IPS-18a (cell line): ENCODE measurements around the gene ADARB1.
"Not testable (repeated sequence)": the region's sequence is repeated elsewhere in the genome, so short reads cannot be mapped to it uniquely, and the experiment has no call there.

Experiments used
- H3K27ac ChIP-seq: one replicate; pipeline ENCODE4 v1.5.1; 2013; ENCODE audit warnings: low read length
- H3K27me3 ChIP-seq: one replicate; pipeline ENCODE4 v1.6.1; 2013; ENCODE audit warnings: mild to moderate bottlenecking, low read length; ENCODE audit not compliant: control insufficient read depth, insufficient read depth
- H3K36me3 ChIP-seq: one replicate; pipeline ENCODE4 v1.6.1; 2013; ENCODE audit warnings: low read depth, low read length; ENCODE audit not compliant: control insufficient read depth
- H3K4me1 ChIP-seq: one replicate; pipeline ENCODE4 v1.6.1; 2013; ENCODE audit warnings: low read depth, low read length; ENCODE audit not compliant: control insufficient read depth
- H3K4me3 ChIP-seq: one replicate; pipeline ENCODE4 v1.5.1; 2013; ENCODE audit warnings: low read length
- H3K9ac ChIP-seq: one replicate; pipeline ENCODE4 v1.6.1; 2013; ENCODE audit warnings: mild to moderate bottlenecking, low read length, moderate library complexity
- H3K9me3 ChIP-seq: one replicate; pipeline ENCODE4 v1.6.1; 2013; ENCODE audit warnings: low read depth, low read length; ENCODE audit not compliant: control insufficient read depth

ADARB1 gene

GRCh38 chr21:45074048-45074817 lies at the start of gene ADARB1:
ADARB1 (plus strand) TSS chr21:45074580; CDS start chr21:45171657, 97,077 bp downstream.
- Histone ChIP-seq H3K27ac (no peak within 1 kb of the TSS), H3K9ac (peak within 1 kb of the TSS; percentile 39), H3K27me3 (peaks cover 40% of the 10 kb centered on the region), H3K36me3 (no peaks in the 10 kb centered on the region), H3K4me1 (peaks cover 9% of the 10 kb centered on the region), H3K9me3 (no peaks in the 10 kb centered on the region), H3K4me3 (peak within 1 kb of the TSS; percentile 59)

GRCh38 chr21:45026066-45026745 lies 48.2 kb upstream of the ADARB1 start:
- Histone ChIP-seq H3K27me3 (peaks cover 19% of the 10 kb centered on the region), H3K4me1 (peaks cover 21% of the 10 kb centered on the region), H3K4me3 (no peak overlapping the region), H3K9me3 (no peaks in the 10 kb centered on the region), H3K9ac (no peak overlapping the region), H3K36me3 (no peaks in the 10 kb centered on the region), H3K27ac (no peak overlapping the region)

GRCh38 chr21:45026826-45027225 lies 47.6 kb upstream of the ADARB1 start:
- Histone ChIP-seq H3K36me3 (no peaks in the 10 kb centered on the region), H3K27ac (no peak overlapping the region), H3K9ac (no peak overlapping the region), H3K4me1 (peaks cover 27% of the 10 kb centered on the region), H3K9me3 (no peaks in the 10 kb centered on the region), H3K27me3 (peaks cover 17% of the 10 kb centered on the region), H3K4me3 (no peak overlapping the region)

GRCh38 chr21:45027241-45028196 lies 46.9 kb upstream of the ADARB1 start:
- no peak overlapping the region for H3K27ac ChIP-seq
- no peak overlapping the region for H3K4me3 ChIP-seq
- no peaks in the 10 kb centered on the region for H3K36me3 ChIP-seq
- H3K27me3 ChIP-seq, result peaks cover 20% of the 10 kb centered on the region
- peaks cover 31% of the 10 kb centered on the region for H3K4me1 ChIP-seq
- H3K9ac ChIP-seq, result no peak overlapping the region
- no peaks in the 10 kb centered on the region for H3K9me3 ChIP-seq

GRCh38 chr21:45028645-45029044 lies 45.7 kb upstream of the ADARB1 start:
- H3K4me3 ChIP-seq, H3K27ac ChIP-seq, H3K9me3 ChIP-seq, H3K9ac ChIP-seq, H3K36me3 ChIP-seq: not testable (repeated sequence)
- peaks cover 22% of the 10 kb centered on the region for H3K27me3 ChIP-seq
- H3K4me1 ChIP-seq, result peaks cover 31% of the 10 kb centered on the region

GRCh38 chr21:45029298-45029947 lies 45.0 kb upstream of the ADARB1 start:
- no peak overlapping the region for H3K9ac ChIP-seq
- peaks cover 31% of the 10 kb centered on the region for H3K4me1 ChIP-seq
- H3K36me3 ChIP-seq, result no peaks in the 10 kb centered on the region
- H3K27ac ChIP-seq, result no peak overlapping the region
- H3K4me3 ChIP-seq, result peak overlapping the region; percentile 39
- H3K9me3 ChIP-seq, result no peaks in the 10 kb centered on the region
- H3K27me3 ChIP-seq, result peaks cover 26% of the 10 kb centered on the region

GRCh38 chr21:45029948-45030681 lies 44.3 kb upstream of the ADARB1 start:
- Histone ChIP-seq H3K4me3 (peak overlapping the region; percentile 39), H3K27ac (no peak overlapping the region), H3K9ac (peak overlapping the region; percentile 31), H3K36me3 (no peaks in the 10 kb centered on the region), H3K4me1 (peaks cover 31% of the 10 kb centered on the region), H3K27me3 (peaks cover 26% of the 10 kb centered on the region), H3K9me3 (no peaks in the 10 kb centered on the region)

GRCh38 chr21:45030682-45031570 lies 43.5 kb upstream of the ADARB1 start:
- H3K27ac ChIP-seq, result no peak overlapping the region
- no peaks in the 10 kb centered on the region for H3K36me3 ChIP-seq
- H3K9ac ChIP-seq, result peak overlapping the region; percentile 31
- H3K27me3 ChIP-seq, result peaks cover 26% of the 10 kb centered on the region
- H3K4me3 ChIP-seq, result peak overlapping the region; percentile 39
- no peaks in the 10 kb centered on the region for H3K9me3 ChIP-seq
- H3K4me1 ChIP-seq, result peaks cover 31% of the 10 kb centered on the region

- Histone ChIP-seq H3K9ac (no peak overlapping the region), H3K4me3 (no peak overlapping the region), H3K27me3 (peaks cover 26% of the 10 kb centered on the region), H3K27ac (no peak overlapping the region), H3K9me3 (no peaks in the 10 kb centered on the region), H3K4me1 (peaks cover 31% of the 10 kb centered on the region), H3K36me3 (no peaks in the 10 kb centered on the region)
These were observed 42.7 kb upstream of the ADARB1 start for GRCh38 chr21:45031571-45032191.
